HepG2 (cell line): ENCODE measurements around the gene TSTD2. TPM values are rescaled to one million over a fixed set of nuclear protein-coding genes. Genes with fewer than 3 reads are reported as not detected.

Source experiments
- ATAC-seq: fragments of 200-7000 bp; cut with Tn5 transposase; 3 replicates; pipeline ENCODE4 v1.9.1; 2020; ENCODE audit warnings: mild to moderate bottlenecking, moderate library complexity
- BruUV-seq: library from RNA; stranded (reverse); fragments of 400-500 nt; replicated peaks from 2 replicates; lab custom pipeline; 2021; lab: Mats Ljungman, UMichigan
- CTCF ChIA-PET: fragments of 300-600 bp; formaldehyde crosslinking; extraction: SDS; loops from one replicate; lab custom pipeline; 2021; ENCODE audit warnings: low total read pairs, inconsistent platforms, low intra/inter-chr PET ratio; lab: Yijun Ruan, JAX
- POLR2A ChIA-PET: fragments of 350-600 bp; sonication (Branson Sonifier 250); formaldehyde crosslinking; loops from one replicate; lab custom pipeline; 2020; ENCODE audit warnings: antibody characterized with exemption, inconsistent platforms; lab: Yijun Ruan, JAX
- DNase-seq: peaks from one replicate; pipeline ENCODE4 v3.0.0-alpha.2; 2015; ENCODE audit warnings: low spot score
- FAIRE-seq: peaks from 3 replicates; lab custom pipeline; 2011; peaks lifted over from hg19 to GRCh38; lab: Jason Lieb, UNC
- H2AFZ ChIP-seq: one replicate; pipeline ENCODE4 v1.6.1; 2011; ENCODE audit warnings: low read length, inconsistent platforms
- H3K27ac ChIP-seq: fragments of 300-600 bp; 3 replicates; pipeline ENCODE4 v1.8.0; 2011; ENCODE audit warnings: mixed run types, mild to moderate bottlenecking, mixed read lengths, low read length, inconsistent platforms; ENCODE audit not compliant: insufficient read depth; ENCODE audit errors: extremely low read length
- H3K27me3 ChIP-seq, 2 experiments: fragments of 200-600 bp in 1 of 2; 2 replicates in 1 of 2; 3 replicates in 1 of 2; pipeline versions ENCODE4 v1.6.0 to v1.8.0; 2011; ENCODE audit warnings: low read length in 2 of 2, mild to moderate bottlenecking in 2 of 2, moderate library complexity in 2 of 2, inconsistent platforms in 1 of 2; ENCODE audit not compliant: insufficient read depth in 2 of 2, control insufficient read depth in 1 of 2
- H3K36me3 ChIP-seq, 2 experiments: fragments of 200-600 bp in 1 of 2; replicated peaks in 1 of 2; 2 replicates in 1 of 2; 3 replicates in 1 of 2; pipeline versions ENCODE4 v1.5.1 to v1.8.0; 2011; ENCODE audit warnings: low read length in 2 of 2, inconsistent platforms in 1 of 2; ENCODE audit not compliant: insufficient read depth in 2 of 2, control insufficient read depth in 1 of 2
- H3K4me1 ChIP-seq: 2 replicates; pipeline ENCODE4 v1.5.1; 2012; ENCODE audit warnings: low read length, inconsistent platforms; ENCODE audit not compliant: insufficient read depth
- H3K4me2 ChIP-seq: 2 replicates; pipeline ENCODE4 v1.6.0; 2011; ENCODE audit warnings: low read depth, low read length, inconsistent platforms
- H3K4me3 ChIP-seq, 3 experiments: fragments of 200-600 bp in 1 of 3; sonication (generic), shearing (Covaris generic) in 1 of 3; replicated peaks in 1 of 3; 2 replicates each; pipeline ENCODE4 v1.5.1; 2011 to 2016; ENCODE audit warnings: low read length in 3 of 3, inconsistent platforms in 2 of 3, low read depth in 2 of 3, mild to moderate bottlenecking in 2 of 3, control low read depth in 1 of 3, mixed read lengths in 1 of 3; ENCODE audit not compliant: insufficient read depth in 1 of 3
- H3K79me2 ChIP-seq: one replicate; pipeline ENCODE4 v1.6.1; 2011; ENCODE audit warnings: low read length, inconsistent platforms; ENCODE audit not compliant: insufficient read depth
- H3K9ac ChIP-seq: 2 replicates; pipeline ENCODE4 v1.6.0; 2011; ENCODE audit warnings: mild to moderate bottlenecking, low read depth, low read length, inconsistent platforms; ENCODE audit not compliant: insufficient read depth
- H3K9me3 ChIP-seq: 2 replicates; pipeline ENCODE4 v1.5.1; 2012; ENCODE audit warnings: mild to moderate bottlenecking, low read length
- H4K20me1 ChIP-seq: 2 replicates; pipeline ENCODE4 v1.6.0; 2011; ENCODE audit warnings: inconsistent platforms, mild to moderate bottlenecking, low read length, moderate library complexity; ENCODE audit not compliant: insufficient read depth
- ARHGAP35 ChIP-seq: sonication (generic); formaldehyde crosslinking; IDR thresholded peaks from 2 replicates; pipeline ENCODE4 v1.9.0; 2022; ENCODE audit warnings: mild to moderate bottlenecking, inconsistent platforms, moderate library complexity, missing genetic modification reagents, borderline replicate concordance
- ISL2 ChIP-seq: sonication (generic); formaldehyde crosslinking; IDR thresholded peaks from 2 replicates; pipeline ENCODE4 v1.5.0; 2020; ENCODE audit warnings: missing genetic modification reagents
- KIAA2018 ChIP-seq: sonication (generic); formaldehyde crosslinking; IDR thresholded peaks from 2 replicates; pipeline ENCODE4 v1.5.0; 2020; ENCODE audit warnings: mild to moderate bottlenecking, missing genetic modification reagents, borderline replicate concordance
- PCBP2 ChIP-seq: fragments of 200-400 bp; formaldehyde crosslinking; optimal IDR thresholded peaks from 2 replicates; pipeline ENCODE3; 2018; ENCODE audit warnings: low read length, low read depth; ENCODE audit not compliant: poor library complexity, severe bottlenecking
- SALL2 ChIP-seq: sonication (generic); formaldehyde crosslinking; IDR thresholded peaks from 2 replicates; pipeline ENCODE4 v1.8.1; 2023; ENCODE audit warnings: mild to moderate bottlenecking, missing genetic modification reagents, inconsistent platforms
- ZFP62 ChIP-seq: sonication (generic); formaldehyde crosslinking; IDR thresholded peaks from 2 replicates; pipeline ENCODE4 v1.4.0; 2020; ENCODE audit warnings: missing genetic modification reagents
- ZFY ChIP-seq: sonication (generic); formaldehyde crosslinking; IDR thresholded peaks from 2 replicates; pipeline ENCODE4 v1.4.0; 2020; ENCODE audit warnings: missing genetic modification reagents
- ZNF136 ChIP-seq: sonication (generic); formaldehyde crosslinking; IDR thresholded peaks from 2 replicates; pipeline ENCODE4 v1.8.1; 2022; ENCODE audit warnings: low read depth, mild to moderate bottlenecking, moderate library complexity, missing genetic modification reagents
- ZNF20 ChIP-seq: sonication (generic); formaldehyde crosslinking; IDR thresholded peaks from 2 replicates; pipeline ENCODE4 v1.4.0; 2020; ENCODE audit warnings: mild to moderate bottlenecking, moderate library complexity, missing genetic modification reagents
- ZNF383 ChIP-seq: sonication (generic); formaldehyde crosslinking; IDR thresholded peaks from 2 replicates; pipeline ENCODE4 v1.4.0; 2020; ENCODE audit warnings: missing genetic modification reagents, mild to moderate bottlenecking, borderline replicate concordance
- ZNF713 ChIP-seq: sonication (generic); formaldehyde crosslinking; IDR thresholded peaks from 2 replicates; pipeline ENCODE4 v1.4.0; 2020; ENCODE audit warnings: mild to moderate bottlenecking, missing genetic modification reagents
- ZNF879 ChIP-seq: sonication (generic); formaldehyde crosslinking; IDR thresholded peaks from 2 replicates; pipeline ENCODE4 v1.8.1; 2023; ENCODE audit warnings: missing genetic modification reagents
- WGBS: methylation state at CpG from one replicate; pipeline ENCODE4 v1.1.6; 2017; ENCODE audit warnings: low lambda C conversion rate; 5-methylcytosine and 5-hydroxymethylcytosine counted together
- in situ Hi-C: cut with HindIII; loops from 2 replicates; pipeline ENCODE4 v1.10.0; 2017; ENCODE audit warnings: low pct_unique_long_range_greater_than_20kb; ENCODE audit not compliant: extremely low pct_ligation_motif_present
- intact Hi-C: fragments of 100-400 bp; cut with micrococcal nuclease; formaldehyde crosslinking; loops from one replicate; pipeline ENCODE4 v1.10.0; 2022; ENCODE audit not compliant: unreplicated experiment
- polyA plus RNA-seq, 8 experiments: library from polyadenylated mRNA; depleted of rRNA in 3 of 8; stranded (reverse) in 7 of 8; unstranded in 1 of 8; fragments of >200 nt; fragmentation: Illumina TruSeq in 4 of 8; extraction: Trizol in 4 of 8; gene quantifications; 2 replicates each; pipeline versions ENCODE4 v1.2.1 to v1.2.3, GENCODE V29; 2011 to 2016; ENCODE audit warnings: low read depth in 4 of 8, missing spikeins in 1 of 8, mixed read lengths in 1 of 8; ENCODE audit not compliant: insufficient read depth in 1 of 8
- total RNA-seq, 5 experiments: library from RNA; depleted of rRNA; stranded (reverse); fragments of >200 nt; fragmentation: Illumina TruSeq; extraction: Trizol; gene quantifications; 2 replicates each; pipeline ENCODE4 v1.2.3, GENCODE V29; 2016; ENCODE audit warnings: low read depth in 1 of 5

Gene TSTD2
- total and polyA plus RNA-seq, 2 of the 13 experiments (the other 11 are each of a cell fraction or from before 2014, with no cell fraction given): 16.0 to 23.1 TPM

GRCh38 chr9:97567182-97567893 is 65.8 kb downstream of the TSTD2 start:
- Histone ChIP-seq H3K4me1 (no peaks in the 10 kb centered on the region), H3K36me3 (no peaks in the 10 kb centered on the region), H3K27ac (no peak overlapping the region), H2AFZ (no peak overlapping the region), H3K79me2 (no peaks in the 10 kb centered on the region), H3K4me3 (no peak overlapping the region), H3K27me3 (peaks cover 0 to 9% of the 10 kb centered on the region in 2 experiments; a peak in 2 of 5 replicates), H3K9me3 (no peaks in the 10 kb centered on the region), H3K4me2 (no peak overlapping the region), H4K20me1 (no peaks in the 10 kb centered on the region), H3K9ac (no peak overlapping the region)
- ChIA-PET CTCF (no interaction called here), POLR2A (no interaction called here)
- no TSS peak for BruUV-seq
- in situ Hi-C loops: no loop called here
- intact Hi-C loops: no loop called here
- FAIRE-seq (no peak), DNase-seq (no peak), ATAC-seq (no peak)
- WGBS: 24% methylated on average over 6 of the region's 9 CpGs
- TF ChIP-seq ZFP62 (no peak), ZFY (no peak), ARHGAP35 (CRISPR knock-in tag) (no peak), ZNF20 (CRISPR knock-in tag) (no peak), ZNF383 (CRISPR knock-in tag) (no peak), ZNF713 (no peak), SALL2 (no peak), ZNF136 (CRISPR knock-in tag) (no peak), KIAA2018 (CRISPR knock-in tag) (no peak), PCBP2 (no peak), ZNF879 (CRISPR knock-in tag) (no peak), ISL2 (CRISPR knock-in tag) (no peak)
